Keratinocyte (primary cell): ENCODE data around the gene SLC17A3.

Experiments
- EZH2 ChIP-seq: IDR thresholded peaks from one replicate; pipeline ENCODE4 v1.6.1; 2012; ENCODE audit warnings: inconsistent platforms, mild to moderate bottlenecking, low read length, moderate library complexity
- TF ChIP-seq, protein P1 (sequence below), 3 experiments: IDR thresholded peaks in 1 of 3; conservative IDR thresholded peaks in 1 of 3; optimal IDR thresholded peaks in 1 of 3; 2 replicates in 2 of 3; 3 replicates in 1 of 3; pipeline versions ENCODE3 to v1.5.1; 2011; ENCODE audit warnings: low read length in 3 of 3, mild to moderate bottlenecking in 3 of 3, moderate library complexity in 2 of 3, control low read depth in 1 of 3, inconsistent platforms in 1 of 3; ENCODE audit not compliant: insufficient read depth in 2 of 3; ENCODE audit errors: extremely low read depth in 1 of 3

DNA sequence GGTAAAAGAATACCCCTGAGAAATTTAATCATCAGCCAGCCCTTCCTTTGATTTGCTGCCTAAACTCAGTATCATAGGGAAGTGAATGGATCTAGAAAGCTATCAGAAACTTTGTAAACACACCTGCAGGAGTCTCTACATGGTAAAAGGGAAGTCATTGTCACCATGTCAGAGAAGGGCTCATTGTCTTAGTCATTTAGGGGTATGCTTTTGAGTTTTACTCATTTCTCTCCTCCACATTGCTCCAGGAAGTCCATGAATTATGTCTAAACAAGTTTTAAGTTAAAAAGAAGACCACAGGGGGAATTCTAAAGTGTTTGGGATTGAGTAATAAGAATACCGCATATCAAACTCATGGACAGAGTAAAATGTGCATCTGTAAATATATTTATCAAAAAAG is 44.7 kb downstream of the SLC17A3 start:
- TF ChIP-seq, protein P1, sequence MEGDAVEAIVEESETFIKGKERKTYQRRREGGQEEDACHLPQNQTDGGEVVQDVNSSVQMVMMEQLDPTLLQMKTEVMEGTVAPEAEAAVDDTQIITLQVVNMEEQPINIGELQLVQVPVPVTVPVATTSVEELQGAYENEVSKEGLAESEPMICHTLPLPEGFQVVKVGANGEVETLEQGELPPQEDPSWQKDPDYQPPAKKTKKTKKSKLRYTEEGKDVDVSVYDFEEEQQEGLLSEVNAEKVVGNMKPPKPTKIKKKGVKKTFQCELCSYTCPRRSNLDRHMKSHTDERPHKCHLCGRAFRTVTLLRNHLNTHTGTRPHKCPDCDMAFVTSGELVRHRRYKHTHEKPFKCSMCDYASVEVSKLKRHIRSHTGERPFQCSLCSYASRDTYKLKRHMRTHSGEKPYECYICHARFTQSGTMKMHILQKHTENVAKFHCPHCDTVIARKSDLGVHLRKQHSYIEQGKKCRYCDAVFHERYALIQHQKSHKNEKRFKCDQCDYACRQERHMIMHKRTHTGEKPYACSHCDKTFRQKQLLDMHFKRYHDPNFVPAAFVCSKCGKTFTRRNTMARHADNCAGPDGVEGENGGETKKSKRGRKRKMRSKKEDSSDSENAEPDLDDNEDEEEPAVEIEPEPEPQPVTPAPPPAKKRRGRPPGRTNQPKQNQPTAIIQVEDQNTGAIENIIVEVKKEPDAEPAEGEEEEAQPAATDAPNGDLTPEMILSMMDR (optimal IDR thresholded peaks at IDR 0.05 in 1 of 3, IDR thresholded peaks at IDR 0.05 in 1 of 3, conservative IDR thresholded peaks at IDR 0.05 in 1 of 3; ENCODE audit: extremely low read depth in 1 of 3, insufficient read depth in 2 of 3, low read length in 3 of 3): no peak
- no peak for TF ChIP-seq EZH2
